NB4 (cell line): ENCODE results near the gene NAA40.

Experiments used
- POLR2A ChIP-seq: IDR thresholded peaks from 2 replicates; pipeline ENCODE4 v1.6.1; 2011; ENCODE audit warnings: mild to moderate bottlenecking; ENCODE audit not compliant: insufficient read length; ENCODE audit errors: extremely low read depth
- TF ChIP-seq, protein P1 (sequence below): IDR thresholded peaks from one replicate; pipeline ENCODE4 v1.5.1; 2012; ENCODE audit warnings: low read depth, low read length
- TF ChIP-seq, protein P2 (sequence below): IDR thresholded peaks from 2 replicates; pipeline ENCODE4 v1.6.1; 2011; ENCODE audit warnings: low read depth, low read length

DNA sequence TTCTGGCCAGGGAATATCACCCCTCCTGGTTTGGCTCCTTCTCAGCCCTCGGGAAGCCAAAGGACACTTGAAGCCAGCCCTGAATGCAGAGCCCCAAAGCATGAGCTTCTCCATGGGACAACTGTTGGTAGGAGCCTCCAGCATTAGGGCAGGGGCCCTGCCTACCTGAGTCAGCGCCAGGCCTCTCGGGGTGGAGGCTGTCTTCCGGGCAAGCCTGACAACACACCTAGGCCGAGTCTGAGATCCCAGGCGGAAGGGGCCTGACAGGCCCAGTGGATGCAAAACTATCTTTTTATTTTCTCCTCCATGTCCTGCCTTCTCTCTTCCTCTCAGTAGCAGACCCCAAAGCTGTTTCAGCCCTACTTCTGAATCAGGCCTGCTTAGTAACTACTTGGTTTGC, 49.5 kb upstream of the NAA40 start:
- TF ChIP-seq POLR2A, result no peak
- TF ChIP-seq, protein P1, sequence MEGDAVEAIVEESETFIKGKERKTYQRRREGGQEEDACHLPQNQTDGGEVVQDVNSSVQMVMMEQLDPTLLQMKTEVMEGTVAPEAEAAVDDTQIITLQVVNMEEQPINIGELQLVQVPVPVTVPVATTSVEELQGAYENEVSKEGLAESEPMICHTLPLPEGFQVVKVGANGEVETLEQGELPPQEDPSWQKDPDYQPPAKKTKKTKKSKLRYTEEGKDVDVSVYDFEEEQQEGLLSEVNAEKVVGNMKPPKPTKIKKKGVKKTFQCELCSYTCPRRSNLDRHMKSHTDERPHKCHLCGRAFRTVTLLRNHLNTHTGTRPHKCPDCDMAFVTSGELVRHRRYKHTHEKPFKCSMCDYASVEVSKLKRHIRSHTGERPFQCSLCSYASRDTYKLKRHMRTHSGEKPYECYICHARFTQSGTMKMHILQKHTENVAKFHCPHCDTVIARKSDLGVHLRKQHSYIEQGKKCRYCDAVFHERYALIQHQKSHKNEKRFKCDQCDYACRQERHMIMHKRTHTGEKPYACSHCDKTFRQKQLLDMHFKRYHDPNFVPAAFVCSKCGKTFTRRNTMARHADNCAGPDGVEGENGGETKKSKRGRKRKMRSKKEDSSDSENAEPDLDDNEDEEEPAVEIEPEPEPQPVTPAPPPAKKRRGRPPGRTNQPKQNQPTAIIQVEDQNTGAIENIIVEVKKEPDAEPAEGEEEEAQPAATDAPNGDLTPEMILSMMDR, result no peak
- TF ChIP-seq, protein P2, sequence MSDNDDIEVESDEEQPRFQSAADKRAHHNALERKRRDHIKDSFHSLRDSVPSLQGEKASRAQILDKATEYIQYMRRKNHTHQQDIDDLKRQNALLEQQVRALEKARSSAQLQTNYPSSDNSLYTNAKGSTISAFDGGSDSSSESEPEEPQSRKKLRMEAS, result no peak
